ENCODE measurements around the gene ITCH. TPM values are rescaled to one million over a fixed set of nuclear protein-coding genes. Genes with fewer than 3 reads are reported as not detected.

ITCH gene
- total RNA-seq, 1 experiment from 2014 or later = 63.8 TPM

DNA sequence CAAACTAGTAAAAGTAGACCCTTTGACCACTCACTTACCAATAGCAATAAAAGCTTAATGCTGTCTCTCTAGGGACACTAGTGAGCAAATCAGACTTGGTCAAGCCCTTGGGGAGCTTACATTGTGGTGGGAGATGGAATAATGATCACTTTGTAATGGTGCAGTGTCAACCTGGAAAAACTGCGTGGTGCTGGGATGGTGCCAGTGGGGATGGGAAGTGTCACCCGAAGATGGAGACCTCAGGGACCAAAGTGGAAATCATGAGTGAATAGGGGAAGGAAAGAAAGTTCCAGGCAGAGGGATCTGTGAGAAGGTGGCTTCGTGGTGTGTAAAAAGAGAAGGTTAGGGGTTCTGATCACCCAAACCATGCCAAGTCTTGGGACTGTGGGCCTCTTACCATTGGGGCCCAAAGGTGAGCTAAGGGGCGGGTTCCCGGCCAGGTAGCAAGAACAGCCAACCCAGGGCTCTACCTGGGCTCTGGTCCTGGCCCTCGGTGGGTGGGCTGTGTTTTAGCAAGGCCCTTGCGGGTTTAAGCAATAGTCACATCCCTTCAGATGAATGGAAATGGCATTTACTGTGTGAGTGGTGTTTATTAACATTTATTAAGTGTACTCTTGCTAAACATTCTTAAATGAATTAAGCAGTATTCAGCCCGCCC lies 168.7 kb downstream of the ITCH start:
- no peak for DNase-seq (ENCODE audit: low spot score)

- no peak for DNase-seq (ENCODE audit: low spot score)
Measured at GRCh38 chr20:34532320-34532719, 169.2 kb downstream of the ITCH start.

DNA sequence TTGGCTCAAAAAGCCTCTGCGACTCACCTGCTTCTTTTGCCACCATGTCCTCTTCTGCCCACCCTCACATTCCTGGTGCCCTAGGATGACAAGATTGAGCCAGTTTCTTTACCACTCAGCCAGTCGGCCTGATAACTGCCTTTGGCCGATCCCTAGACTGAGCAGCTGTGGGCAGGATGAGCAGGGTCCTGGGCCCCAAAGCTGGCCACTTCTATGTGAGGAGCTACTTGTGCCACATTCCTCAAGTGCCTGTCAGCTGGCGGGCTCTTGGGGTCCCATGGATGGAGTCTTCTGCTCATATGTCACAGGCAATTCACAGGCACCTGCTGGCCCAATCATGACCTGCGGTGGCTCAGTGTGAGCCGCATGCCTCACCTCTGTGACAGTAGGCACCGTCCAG lies 169.7 kb downstream of the ITCH start:
- DNase-seq (ENCODE audit: low spot score) = no peak

GRCh38 chr20:34534391-34535165 lies 171.5 kb downstream of the ITCH start:
- DNase-seq (ENCODE audit: low spot score) = no peak

DNA sequence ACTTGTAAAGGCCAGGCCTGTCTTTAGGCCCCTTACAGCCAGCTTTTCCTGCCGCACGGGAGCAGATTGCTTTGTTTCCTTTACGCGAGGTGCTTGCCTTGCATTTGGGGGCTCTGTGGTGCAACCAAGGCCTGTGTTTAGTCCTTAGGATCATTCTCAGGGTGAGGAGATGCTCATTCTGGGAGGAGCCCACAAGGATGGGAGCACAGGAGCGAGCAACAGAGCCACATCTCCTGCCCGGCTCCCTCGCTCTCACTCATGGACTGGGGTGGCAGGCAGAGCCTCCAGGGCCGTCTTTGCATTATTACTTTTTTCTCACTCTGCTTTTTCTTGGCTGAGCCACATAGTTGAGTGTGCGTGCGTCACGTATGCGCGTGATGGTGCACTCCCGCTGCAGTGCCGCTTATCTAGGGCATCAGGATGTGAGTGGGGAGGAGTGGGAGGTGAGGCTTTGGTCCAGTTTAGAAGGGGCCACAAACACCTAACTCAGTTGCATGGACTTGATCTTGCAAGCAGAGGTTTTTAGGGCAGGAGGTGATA lies 172.3 kb downstream of the ITCH start:
- DNase-seq (ENCODE audit: low spot score) = no peak

DNA sequence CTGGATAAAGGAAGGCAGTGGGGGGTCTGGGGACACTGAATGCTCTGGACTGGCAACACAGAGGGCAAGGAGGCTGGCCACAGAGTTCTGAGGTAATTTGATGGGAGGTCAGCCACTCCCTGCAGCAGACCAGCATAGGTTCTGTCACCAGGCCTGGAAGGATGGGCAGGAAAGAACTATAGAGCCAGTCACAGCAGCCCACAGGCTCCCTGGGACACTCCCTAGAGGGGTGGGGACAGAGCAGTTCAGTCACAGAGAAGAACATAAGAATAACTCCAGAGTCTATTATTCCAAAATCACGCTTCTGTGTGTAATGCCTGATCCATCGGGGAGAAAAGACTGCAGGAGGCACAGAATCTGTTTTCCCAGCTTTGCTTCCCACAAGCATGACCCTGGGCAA lies 172.8 kb downstream of the ITCH start:
- DNase-seq (ENCODE audit: low spot score) = no peak

DNA sequence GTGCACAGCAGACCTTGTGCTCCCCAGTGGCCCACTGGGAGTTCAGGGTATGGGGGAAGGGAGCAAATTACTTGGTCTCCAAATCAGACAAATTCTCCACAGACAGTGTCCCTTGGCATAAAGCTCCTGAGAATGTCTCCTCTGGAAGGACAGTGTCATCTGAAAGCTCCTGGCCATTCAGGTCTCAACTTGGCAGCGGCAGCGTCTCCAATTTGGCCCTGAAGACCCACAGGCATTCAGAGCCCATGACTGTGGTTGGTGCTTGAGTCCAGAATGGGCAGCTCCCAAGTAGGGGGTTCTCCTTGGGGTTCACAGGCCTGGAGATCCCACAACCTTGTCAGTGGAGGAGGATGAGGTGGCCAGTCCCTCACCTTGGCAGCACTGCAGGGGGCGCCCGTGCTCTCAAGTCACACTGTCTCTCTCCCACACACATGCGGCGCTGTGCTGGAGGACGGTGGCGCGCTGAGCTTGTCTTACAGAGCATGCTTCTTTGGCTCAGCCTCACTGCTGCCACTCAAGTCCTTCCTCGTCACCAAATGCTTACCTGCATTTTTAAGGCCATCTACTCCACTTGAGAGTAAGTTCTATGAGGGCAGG lies 173.8 kb downstream of the ITCH start:
- DNase-seq (ENCODE audit: low spot score) = no peak

- DNase-seq (ENCODE audit: low spot score) = no peak
Measured at GRCh38 chr20:34537651-34538050, 174.6 kb downstream of the ITCH start.

DNA sequence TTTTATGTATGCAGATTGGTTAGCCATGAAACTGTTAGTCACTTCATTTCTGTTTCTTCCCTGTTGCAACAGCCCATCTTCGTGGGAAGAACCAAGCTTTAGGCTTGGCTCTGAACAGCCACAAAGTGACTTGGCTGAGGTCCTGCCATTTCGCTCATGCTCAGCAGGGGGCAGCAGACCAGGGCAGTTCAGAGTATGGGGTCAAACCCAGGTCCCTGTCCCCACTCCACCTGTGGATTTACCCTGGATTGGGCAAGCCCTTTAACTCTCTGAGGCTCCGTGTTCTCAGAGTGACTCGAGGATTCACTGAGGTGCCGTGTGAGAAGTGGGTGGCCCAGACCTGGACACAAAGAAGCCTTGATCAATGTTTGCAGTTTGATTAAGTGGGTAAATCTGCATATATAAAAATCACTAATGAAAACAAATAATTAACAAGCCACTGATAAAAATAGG lies 175.6 kb downstream of the ITCH start:
- peak; percentile 38 for DNase-seq (ENCODE audit: low spot score)

- DNase-seq (ENCODE audit: low spot score) = no peak
Measured at GRCh38 chr20:34539756-34540155, 176.7 kb downstream of the ITCH start.

DNA sequence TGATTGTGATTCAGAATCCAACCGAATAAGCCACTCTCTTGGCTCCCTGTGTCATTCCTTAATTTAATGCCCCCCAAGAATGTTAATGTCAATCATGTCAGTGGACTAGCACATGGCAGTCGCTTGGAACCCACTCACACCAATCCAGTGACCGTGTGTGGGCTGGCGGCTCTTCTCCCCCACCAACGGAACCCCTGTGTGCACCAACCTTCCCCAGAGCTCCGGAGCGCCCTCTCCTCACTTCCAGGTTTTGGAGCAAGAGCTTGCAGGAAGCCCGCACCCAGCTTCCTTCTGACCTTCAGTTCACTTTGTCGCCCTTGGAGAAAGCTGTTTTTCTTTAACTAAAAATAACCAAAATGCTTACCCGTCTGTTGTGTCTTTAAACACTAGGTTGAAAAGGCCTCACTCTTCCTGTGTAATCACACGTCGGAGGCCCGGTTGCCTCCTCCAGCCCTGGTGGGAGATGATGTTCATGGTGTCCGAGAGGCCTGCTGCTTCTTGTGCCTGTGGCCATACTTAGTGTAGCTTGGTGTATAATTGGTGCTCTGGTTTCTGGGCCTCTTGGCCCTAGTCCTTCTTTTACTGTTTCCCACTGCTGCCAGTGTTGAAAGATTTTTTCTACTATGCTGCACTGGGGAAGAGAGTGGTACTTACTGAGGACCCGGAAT lies 177.7 kb downstream of the ITCH start:
- no peak for DNase-seq (ENCODE audit: low spot score)

DNA sequence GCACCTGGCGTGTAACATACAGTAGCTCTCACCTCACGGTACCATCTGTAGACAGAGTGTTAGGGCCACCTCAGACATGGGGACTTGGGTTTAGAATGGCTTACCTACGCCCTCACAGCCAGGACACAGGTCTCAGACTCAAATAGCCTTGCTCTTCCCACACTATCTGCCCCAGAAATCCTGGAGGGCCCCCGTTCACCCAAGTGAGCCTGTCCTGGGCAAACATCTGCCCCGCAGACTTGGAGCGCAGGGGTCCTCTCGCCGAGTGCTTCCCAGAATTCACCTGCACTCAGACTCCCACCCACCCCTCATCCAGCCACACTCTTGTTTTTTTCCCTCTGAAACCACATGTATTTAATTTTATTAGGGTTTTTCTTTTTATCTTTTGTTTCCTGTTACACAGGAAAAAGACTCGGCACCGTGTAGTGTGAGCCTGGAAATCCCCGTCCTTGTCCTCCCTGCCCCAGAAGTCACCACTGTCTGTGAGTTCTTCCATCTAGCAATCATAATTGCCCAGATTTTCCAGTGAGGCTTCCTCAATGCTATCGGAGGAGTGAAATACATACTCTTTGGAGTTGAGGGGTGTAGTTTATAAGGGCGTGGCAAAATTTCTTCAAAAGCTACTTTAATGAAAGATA lies 178.3 kb downstream of the ITCH start:
- no peak for DNase-seq (ENCODE audit: low spot score)

DNA sequence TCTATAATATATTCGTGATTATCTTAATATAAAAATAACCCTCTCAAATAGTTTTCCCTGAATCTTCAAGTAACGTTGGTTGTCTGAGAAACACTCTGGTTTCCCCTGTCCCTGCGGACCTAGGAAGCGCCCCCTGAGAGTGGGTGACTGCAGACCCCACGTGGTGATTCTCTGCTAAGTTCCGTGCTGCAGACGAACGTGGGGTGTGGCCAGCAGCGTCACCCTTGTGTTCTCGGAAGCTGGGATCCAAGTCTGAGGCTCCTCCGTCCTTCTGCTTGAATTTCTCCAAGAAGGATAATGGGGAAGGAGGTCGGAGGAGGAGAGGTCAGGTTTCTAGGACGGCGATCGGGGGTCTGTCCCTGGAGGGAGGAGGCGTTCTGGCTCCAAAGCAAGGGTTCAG lies 178.8 kb downstream of the ITCH start:
- DNase-seq (ENCODE audit: low spot score) = no peak

DNA sequence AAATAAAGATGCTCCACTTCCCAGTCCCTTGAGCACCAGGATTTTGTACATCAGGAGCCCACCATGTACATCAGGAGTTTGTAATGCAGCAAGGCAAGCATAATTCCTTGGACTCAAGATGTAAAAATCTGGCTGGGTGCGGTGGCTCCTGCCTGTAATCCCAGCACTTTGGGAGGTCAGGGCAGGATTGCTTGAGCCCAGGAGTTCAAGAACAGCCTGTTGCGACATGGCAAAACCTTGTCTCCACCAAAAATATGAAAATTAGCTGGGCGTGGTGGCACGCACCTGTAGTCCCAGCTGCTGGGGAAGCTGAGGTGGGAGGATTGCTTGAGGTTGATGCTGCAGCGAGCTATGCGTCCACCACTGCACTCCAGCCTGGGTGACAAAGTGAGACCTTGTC lies 179.4 kb downstream of the ITCH start:
- DNase-seq (ENCODE audit: low spot score) = no peak

GRCh38 chr20:34543463-34544056 lies 180.5 kb downstream of the ITCH start:
- no peak for DNase-seq (ENCODE audit: low spot score)

DNA sequence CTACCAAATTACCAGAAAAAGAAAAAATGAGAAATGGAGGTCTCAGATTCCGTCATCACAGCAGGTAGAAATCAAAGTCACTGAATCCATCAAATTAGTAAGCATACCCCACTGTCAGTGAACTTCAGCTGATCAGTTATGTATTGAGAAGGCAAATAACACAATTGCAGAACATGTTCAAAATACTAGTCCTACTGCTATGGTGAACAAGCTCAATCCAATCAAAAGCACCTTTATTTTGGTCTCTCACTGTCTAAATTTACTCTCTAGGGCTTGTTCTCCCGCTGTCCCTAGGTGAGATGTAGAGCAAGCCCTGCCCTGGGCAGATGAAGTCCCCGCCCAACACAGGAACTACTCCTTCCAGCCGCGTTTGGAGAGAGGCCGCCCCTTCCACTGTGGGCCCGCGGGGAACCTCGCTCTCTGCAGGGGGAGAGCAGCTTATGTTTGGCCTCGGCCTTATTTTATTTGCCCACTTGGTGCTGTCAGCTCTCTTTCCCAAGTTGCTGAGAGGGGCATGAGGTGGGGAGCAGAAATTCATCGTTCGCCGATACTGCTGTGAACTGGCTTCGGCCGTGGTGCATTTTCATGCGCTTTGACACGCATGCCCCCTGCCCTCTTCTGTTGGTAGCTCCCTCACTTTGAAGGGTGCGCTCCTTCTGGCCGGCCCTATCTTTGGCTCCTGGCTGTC lies 181.2 kb downstream of the ITCH start:
- no peak for DNase-seq (ENCODE audit: low spot score)

- no peak for DNase-seq (ENCODE audit: low spot score)
Measured at GRCh38 chr20:34546751-34547181, 183.7 kb downstream of the ITCH start.

GRCh38 chr20:34547844-34548613 lies 185.0 kb downstream of the ITCH start:
- no peak for DNase-seq (ENCODE audit: low spot score)

GRCh38 chr20:34549291-34549928 lies 186.3 kb downstream of the ITCH start:
- DNase-seq (ENCODE audit: low spot score) = peak; percentile 51
